NCI-H2196 treated with DMSO at 0.1 percent for 48 hours (cell line): ENCODE measurements around the gene SERPINA10.

Source experiments
- DNase-seq: peaks from one replicate; lab custom pipeline; 2025; ENCODE audit not compliant: unreplicated experiment; lab: John Stamatoyannopoulos, UW

Gene SERPINA10

GRCh38 chr14:94292872-94293577 lies at the start of gene SERPINA10:
Gene SERPINA10 (minus strand): TSS chr14:94293268. CDS start chr14:94290593, 2,675 bp downstream.
- no peak for DNase-seq

- no peak for DNase-seq
These were observed 49.4 kb upstream of the SERPINA10 start for GRCh38 chr14:94342334-94342934.

GRCh38 chr14:94341656-94342333 lies 48.7 kb upstream of the SERPINA10 start:
- DNase-seq = no peak

GRCh38 chr14:94340533-94340932 lies 47.5 kb upstream of the SERPINA10 start:
- DNase-seq = no peak

GRCh38 chr14:94338023-94338422 lies 45.0 kb upstream of the SERPINA10 start:
- DNase-seq = no peak

- no peak for DNase-seq
These were observed 44.2 kb upstream of the SERPINA10 start for GRCh38 chr14:94337274-94337673.

- no peak for DNase-seq
These were observed 41.8 kb upstream of the SERPINA10 start for GRCh38 chr14:94334872-94335271.

GRCh38 chr14:94332587-94332986 lies 39.5 kb upstream of the SERPINA10 start:
- DNase-seq = no peak

- DNase-seq = no peak
These were observed 39.1 kb upstream of the SERPINA10 start for GRCh38 chr14:94332063-94332583.

- no peak for DNase-seq
These were observed 38.4 kb upstream of the SERPINA10 start for GRCh38 chr14:94331462-94331861.

- no peak for DNase-seq
These were observed 37.8 kb upstream of the SERPINA10 start for GRCh38 chr14:94330857-94331256.

GRCh38 chr14:94330432-94330831 lies 37.4 kb upstream of the SERPINA10 start:
- DNase-seq = no peak

- no peak for DNase-seq
These were observed 36.8 kb upstream of the SERPINA10 start for GRCh38 chr14:94329857-94330256.

GRCh38 chr14:94328196-94328595 lies 35.1 kb upstream of the SERPINA10 start:
- DNase-seq = no peak

- no peak for DNase-seq
These were observed 29.8 kb upstream of the SERPINA10 start, which contains the start of gene SERPINA6 for GRCh38 chr14:94322648-94323570. Gene SERPINA6 (minus strand): TSS chr14:94323336. CDS start chr14:94314648, 8,688 bp downstream.

- no peak for DNase-seq
These were observed 28.6 kb upstream of the SERPINA10 start for GRCh38 chr14:94321421-94322271.

GRCh38 chr14:94320243-94320642 lies 27.2 kb upstream of the SERPINA10 start:
- no peak for DNase-seq

GRCh38 chr14:94317259-94317658 lies 24.2 kb upstream of the SERPINA10 start:
- DNase-seq = no peak

- no peak for DNase-seq
These were observed 23.6 kb upstream of the SERPINA10 start for GRCh38 chr14:94316692-94317091.

- DNase-seq = no peak
These were observed 21.8 kb upstream of the SERPINA10 start for GRCh38 chr14:94314890-94315289.
